PC-3 (cell line): Measurements from ENCODE around the gene PRICKLE2. TPM values are rescaled to one million over a fixed set of nuclear protein-coding genes. Genes with fewer than 3 reads are reported as not detected.

Experiments used
- ATAC-seq: fragments of 200-7000 bp; cut with Tn5 transposase; 2 replicates; pipeline ENCODE4 v1.9.1; 2020; ENCODE audit warnings: mild to moderate bottlenecking, moderate library complexity
- BruUV-seq: library from RNA; stranded (reverse); fragments of 400-500 nt; replicated peaks from 2 replicates; lab custom pipeline; 2021; lab: Mats Ljungman, UMichigan
- CTCF ChIA-PET: fragments of 300-600 bp; sonication (Branson Sonifier 250); formaldehyde crosslinking; loops from one replicate; lab custom pipeline; 2022; ENCODE audit warnings: antibody characterized with exemption; lab: Charles Lee
- POLR2A ChIA-PET: fragments of 300-600 bp; sonication (Branson Sonifier 250); formaldehyde crosslinking; loops from one replicate; lab custom pipeline; 2022; ENCODE audit warnings: antibody characterized with exemption; ENCODE audit not compliant: unreplicated experiment; lab: Charles Lee
- DNase-seq: peaks from one replicate; pipeline ENCODE4 v3.0.0-alpha.2; 2015
- H2AFZ ChIP-seq: fragments of 300-600 bp; sonication (generic); 2 replicates; pipeline ENCODE4 v1.6.0; 2016; ENCODE audit warnings: antibody characterized with exemption, low read length
- H3F3A ChIP-seq: fragments of 300-600 bp; sonication (generic); one replicate; pipeline ENCODE4 v1.6.0; 2017; ENCODE audit warnings: antibody characterized with exemption, low read length, control low read depth, mild to moderate bottlenecking; ENCODE audit not compliant: unreplicated experiment
- H3K27ac ChIP-seq: fragments of 300-600 bp; sonication (generic); 2 replicates; pipeline ENCODE4 v1.5.1; 2016; ENCODE audit warnings: mild to moderate bottlenecking, low read length
- H3K27me3 ChIP-seq: fragments of 300-600 bp; sonication (generic); 2 replicates; pipeline ENCODE4 v1.6.1; 2016; ENCODE audit warnings: low read length, mixed read lengths
- H3K36me3 ChIP-seq: fragments of 300-600 bp; sonication (generic); 2 replicates; pipeline ENCODE4 v1.6.1; 2016; ENCODE audit warnings: low read depth, mixed run types, low read length, mixed read lengths
- H3K4me1 ChIP-seq: fragments of 300-600 bp; sonication (generic); 2 replicates; pipeline ENCODE4 v1.5.1; 2016; ENCODE audit warnings: low read length; ENCODE audit not compliant: insufficient read depth
- H3K4me2 ChIP-seq: fragments of 300-600 bp; sonication (generic); 2 replicates; pipeline ENCODE4 v1.6.0; 2016; ENCODE audit warnings: low read length
- H3K4me3 ChIP-seq: fragments of 300-600 bp; sonication (generic); 2 replicates; pipeline ENCODE4 v1.5.1; 2016; ENCODE audit warnings: mild to moderate bottlenecking, low read length, mixed read lengths
- H3K79me2 ChIP-seq: fragments of 300-600 bp; sonication (generic); 2 replicates; pipeline ENCODE4 v1.6.1; 2017; ENCODE audit warnings: low read length, mixed read lengths
- H3K9ac ChIP-seq: fragments of 300-600 bp; sonication (generic); 2 replicates; pipeline ENCODE4 v1.6.0; 2016; ENCODE audit warnings: mild to moderate bottlenecking, low read length
- H3K9me2 ChIP-seq: fragments of 300-600 bp; sonication (generic); replicated peaks from 2 replicates; pipeline ENCODE4 v1.6.1; 2016; ENCODE audit warnings: mixed run types, low read length, mixed read lengths
- H3K9me3 ChIP-seq: fragments of 300-600 bp; sonication (generic); 2 replicates; pipeline ENCODE4 v1.6.1; 2016; ENCODE audit warnings: low read length, mixed read lengths
- H4K20me1 ChIP-seq: fragments of 300-600 bp; sonication (generic); 2 replicates; pipeline ENCODE4 v1.6.1; 2016; ENCODE audit warnings: low read length, mixed read lengths
- CTCF ChIP-seq: fragments of 300-600 bp; sonication (generic); conservative IDR thresholded peaks from 2 replicates; pipeline ENCODE4 v1.5.1; 2017; ENCODE audit warnings: antibody characterized with exemption, low read depth, mild to moderate bottlenecking, low read length
- EZH2 ChIP-seq: fragments of 300-600 bp; sonication (generic); IDR thresholded peaks from one replicate; pipeline ENCODE4 v1.6.1; 2017; ENCODE audit warnings: antibody characterized with exemption, mild to moderate bottlenecking, low read length; ENCODE audit not compliant: unreplicated experiment
- EZH2phosphoT487 ChIP-seq: fragments of 300-600 bp; sonication (generic); IDR thresholded peaks from 2 replicates; pipeline ENCODE4 v1.6.1; 2018; ENCODE audit warnings: mild to moderate bottlenecking, antibody characterized with exemption, low read length, borderline replicate concordance
- intact Hi-C: fragments of 100-400 bp; cut with micrococcal nuclease; formaldehyde crosslinking; loops from 2 replicates; pipeline ENCODE4 v1.9.0; 2023
- total RNA-seq: library from RNA; depleted of rRNA; stranded (reverse); fragments of >200 nt; gene quantifications from 2 replicates; pipeline ENCODE4 v1.2.3, GENCODE V29; 2014

The PRICKLE2 gene
- total RNA-seq, 1 experiment from 2014 or later: 1.8 TPM

- no peaks in the 10 kb centered on the region for H3K79me2 ChIP-seq
- CTCF ChIA-PET: no interaction called here
- no peaks in the 10 kb centered on the region for H3K4me1 ChIP-seq
- ATAC-seq (no peak), DNase-seq (no peak)
- no peaks in the 10 kb centered on the region for H3K36me3 ChIP-seq
- H3K9me2 ChIP-seq: no peaks in the 10 kb centered on the region
- no peaks in the 10 kb centered on the region for H3F3A ChIP-seq
- intact Hi-C loops: no loop called here
- no peak overlapping the region for H3K27ac ChIP-seq
- H3K4me2 ChIP-seq: no peak overlapping the region
- no peak overlapping the region for H3K4me3 ChIP-seq
- no peak overlapping the region for H2AFZ ChIP-seq
- POLR2A ChIA-PET: no interaction called here
- no peaks in the 10 kb centered on the region for H3K27me3 ChIP-seq
- no peaks in the 10 kb centered on the region for H3K9me3 ChIP-seq
- TF ChIP-seq CTCF (no peak), EZH2 (no peak), EZH2phosphoT487 (no peak)
- H4K20me1 ChIP-seq: no peaks in the 10 kb centered on the region
- BruUV-seq: no TSS peak
- no peak overlapping the region for H3K9ac ChIP-seq
Measured at GRCh38 chr3:64134882-64135281, 90.4 kb downstream of the PRICKLE2 start.

- Histone ChIP-seq H4K20me1 (no peaks in the 10 kb centered on the region), H3K9ac (no peak overlapping the region), H2AFZ (no peak overlapping the region), H3K79me2 (no peaks in the 10 kb centered on the region), H3F3A (no peaks in the 10 kb centered on the region), H3K4me3 (no peak overlapping the region), H3K4me1 (no peaks in the 10 kb centered on the region), H3K27ac (no peak overlapping the region), H3K9me3 (no peaks in the 10 kb centered on the region), H3K27me3 (no peaks in the 10 kb centered on the region), H3K4me2 (no peak overlapping the region), H3K9me2 (no peaks in the 10 kb centered on the region), H3K36me3 (no peaks in the 10 kb centered on the region)
- ATAC-seq: no peak
- ChIA-PET POLR2A (no interaction called here), CTCF (no interaction called here)
- no peak for TF ChIP-seq CTCF
- no TSS peak for BruUV-seq
- DNase-seq: no peak
- intact Hi-C loops: no loop called here
Measured at GRCh38 chr3:64133987-64134386, 91.3 kb downstream of the PRICKLE2 start.

GRCh38 chr3:64133272-64133671, 92.0 kb downstream of the PRICKLE2 start:
- no peak overlapping the region for H2AFZ ChIP-seq
- no peak for DNase-seq
- no TSS peak for BruUV-seq
- intact Hi-C loops: no loop called here
- no peaks in the 10 kb centered on the region for H3F3A ChIP-seq
- H3K27me3 ChIP-seq: no peaks in the 10 kb centered on the region
- H3K36me3 ChIP-seq: no peaks in the 10 kb centered on the region
- no peaks in the 10 kb centered on the region for H3K79me2 ChIP-seq
- ChIA-PET CTCF (no interaction called here), POLR2A (no interaction called here)
- no peak overlapping the region for H3K9ac ChIP-seq
- no peak overlapping the region for H3K4me3 ChIP-seq
- no peaks in the 10 kb centered on the region for H3K4me1 ChIP-seq
- no peaks in the 10 kb centered on the region for H4K20me1 ChIP-seq
- H3K9me2 ChIP-seq: no peaks in the 10 kb centered on the region
- no peaks in the 10 kb centered on the region for H3K9me3 ChIP-seq
- ATAC-seq: no peak
- H3K4me2 ChIP-seq: no peak overlapping the region
- H3K27ac ChIP-seq: no peak overlapping the region
- TF ChIP-seq EZH2: no peak
- TF ChIP-seq CTCF: no peak
- no peak for TF ChIP-seq EZH2phosphoT487
